A673 (cell line): ENCODE data around the gene SKP2. TPM values are rescaled to one million over a fixed set of nuclear protein-coding genes. Genes with fewer than 3 reads are reported as not detected.
"Not testable (repeated sequence)": the region's sequence is repeated elsewhere in the genome, so short reads cannot be mapped to it uniquely, and the experiment has no call there.

Experiments used
- BruUV-seq: library from RNA; stranded (reverse); fragments of 400-500 nt; replicated peaks from 2 replicates; lab custom pipeline; 2021; lab: Mats Ljungman, UMichigan
- CTCF ChIA-PET: fragments of 300-600 bp; sonication (Branson Sonifier 250); formaldehyde crosslinking; loops from one replicate; lab custom pipeline; 2022; ENCODE audit warnings: antibody characterized with exemption; lab: Charles Lee
- POLR2A ChIA-PET: fragments of 300-600 bp; sonication (Branson Sonifier 250); formaldehyde crosslinking; loops from one replicate; lab custom pipeline; 2022; ENCODE audit warnings: antibody characterized with exemption; ENCODE audit not compliant: low non-redundant PET; lab: Charles Lee
- DNase-seq: peaks from one replicate; pipeline ENCODE4 v3.0.0-alpha.2; 2015; ENCODE audit warnings: low spot score
- H3K27ac ChIP-seq: fragments of 200-600 bp; sonication (generic); 2 replicates; pipeline ENCODE4 v1.5.1; 2016; ENCODE audit warnings: mixed run types, low read depth, mild to moderate bottlenecking, mixed read lengths, antibody characterized with exemption, low read length; ENCODE audit not compliant: poor library complexity, severe bottlenecking
- H3K27me3 ChIP-seq: fragments of 200-600 bp; sonication (generic); replicated peaks from 2 replicates; pipeline ENCODE4 v1.6.1; 2017; ENCODE audit warnings: mixed run types, low read depth, mild to moderate bottlenecking, mixed read lengths, antibody characterized with exemption, low read length; ENCODE audit not compliant: insufficient read depth, poor library complexity
- H3K36me3 ChIP-seq: fragments of 200-600 bp; sonication (generic); 2 replicates; pipeline ENCODE4 v1.6.1; 2016; ENCODE audit warnings: mixed run types, mild to moderate bottlenecking, mixed read lengths, antibody characterized with exemption, low read length; ENCODE audit not compliant: insufficient read depth, poor library complexity, severe bottlenecking
- H3K4me1 ChIP-seq: fragments of 200-600 bp; sonication (generic); 2 replicates; pipeline ENCODE4 v1.6.1; 2017; ENCODE audit warnings: mixed run types, mild to moderate bottlenecking, mixed read lengths, antibody characterized with exemption, low read length; ENCODE audit not compliant: insufficient read depth, poor library complexity, severe bottlenecking
- H3K4me3 ChIP-seq: fragments of 200-600 bp; sonication (generic); 2 replicates; pipeline ENCODE4 v1.5.1; 2016; ENCODE audit warnings: low read depth, mixed run types, mild to moderate bottlenecking, mixed read lengths, low read length; ENCODE audit not compliant: poor library complexity, severe bottlenecking
- H3K9me3 ChIP-seq: fragments of 200-600 bp; sonication (generic); 2 replicates; pipeline ENCODE4 v1.6.1; 2016; ENCODE audit warnings: mixed run types, low read depth, mild to moderate bottlenecking, mixed read lengths, antibody characterized with exemption, low read length; ENCODE audit not compliant: poor library complexity, severe bottlenecking
- EZH2 ChIP-seq: fragments of 200-600 bp; sonication (generic); IDR thresholded peaks from 2 replicates; pipeline ENCODE4 v1.6.1; 2017; ENCODE audit warnings: borderline replicate concordance, low read depth, mild to moderate bottlenecking, mixed read lengths, antibody characterized with exemption, low read length; ENCODE audit not compliant: poor library complexity, severe bottlenecking
- intact Hi-C: fragments of 100-400 bp; cut with micrococcal nuclease; formaldehyde crosslinking; loops from one replicate; pipeline ENCODE4 v1.10.0; 2022; ENCODE audit not compliant: unreplicated experiment
- total RNA-seq: library from RNA; stranded (reverse); gene quantifications from 2 replicates; pipeline ENCODE4 v1.2.3, GENCODE V29; 2021
- TF ChIP-seq, protein P1 (sequence below): fragments of 300-800, 200-600 bp; sonication (generic); conservative IDR thresholded peaks from 2 replicates; pipeline ENCODE4 v1.5.1; 2017; ENCODE audit warnings: low read depth, mild to moderate bottlenecking, antibody characterized with exemption, low read length, moderate library complexity, mixed read lengths

Gene SKP2
- total RNA-seq, 1 experiment from 2014 or later = 133 TPM

DNA sequence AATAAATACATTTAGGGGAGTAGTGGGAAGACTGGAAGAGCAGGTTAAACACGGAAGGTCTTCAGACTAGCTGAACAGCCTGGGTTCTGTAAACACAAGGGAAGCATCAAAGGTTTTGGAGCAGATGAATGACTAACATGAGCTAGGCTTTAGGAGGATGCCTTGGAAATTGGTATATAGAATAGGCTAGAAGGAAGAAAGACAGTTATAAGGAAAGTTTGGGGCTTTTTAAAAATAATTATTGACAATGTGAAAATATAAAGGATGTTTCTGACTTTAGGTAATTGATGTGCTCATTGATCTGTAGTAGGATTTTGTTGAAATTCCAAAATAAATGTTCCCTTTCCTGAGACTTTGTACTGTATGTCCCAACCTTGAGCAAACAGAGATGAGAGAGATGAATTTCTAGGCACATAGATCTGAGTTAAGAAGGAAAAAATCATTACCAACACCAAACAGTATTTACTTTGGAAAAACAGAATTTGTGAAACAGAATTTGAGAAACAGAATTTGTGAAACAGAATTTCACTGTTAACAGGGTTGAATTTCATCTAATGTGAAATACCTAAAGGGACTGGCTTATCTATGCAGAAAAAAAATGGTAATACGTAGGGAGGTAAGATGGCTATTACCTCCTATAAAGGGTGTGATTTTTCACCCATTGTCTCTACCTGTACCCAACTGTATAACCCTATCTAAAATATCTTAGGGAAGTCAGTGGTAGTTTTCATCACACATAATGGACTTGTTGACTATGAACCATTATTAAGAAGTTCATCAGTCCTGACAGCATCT lies 28.8 kb downstream of the SKP2 start:
- H3K36me3 ChIP-seq = peaks cover 83% of the 10 kb centered on the region
- BruUV-seq = no TSS peak

DNA sequence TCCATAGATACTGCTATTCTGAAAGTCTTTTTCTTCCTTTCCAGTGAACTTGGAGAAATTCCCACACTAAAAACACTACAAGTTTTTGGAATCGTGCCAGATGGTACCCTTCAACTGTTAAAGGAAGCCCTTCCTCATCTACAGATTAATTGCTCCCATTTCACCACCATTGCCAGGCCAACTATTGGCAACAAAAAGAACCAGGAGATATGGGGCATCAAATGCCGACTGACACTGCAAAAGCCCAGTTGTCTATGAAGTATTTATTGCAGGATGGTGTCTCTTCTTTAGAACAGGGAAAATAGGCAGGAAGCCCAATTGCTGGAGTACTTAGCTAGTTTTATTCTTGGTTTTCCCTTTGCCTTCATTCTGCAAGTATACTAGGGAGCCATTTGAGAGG lies 29.9 kb downstream of the SKP2 start:
- Histone ChIP-seq H3K4me3 (no peak overlapping the region), H3K27ac (no peak overlapping the region), H3K27me3 (no peaks in the 10 kb centered on the region), H3K9me3 (no peaks in the 10 kb centered on the region), H3K36me3 (peaks cover 74% of the 10 kb centered on the region), H3K4me1 (no peaks in the 10 kb centered on the region)
- no peak for TF ChIP-seq EZH2
- TF ChIP-seq, protein P1, sequence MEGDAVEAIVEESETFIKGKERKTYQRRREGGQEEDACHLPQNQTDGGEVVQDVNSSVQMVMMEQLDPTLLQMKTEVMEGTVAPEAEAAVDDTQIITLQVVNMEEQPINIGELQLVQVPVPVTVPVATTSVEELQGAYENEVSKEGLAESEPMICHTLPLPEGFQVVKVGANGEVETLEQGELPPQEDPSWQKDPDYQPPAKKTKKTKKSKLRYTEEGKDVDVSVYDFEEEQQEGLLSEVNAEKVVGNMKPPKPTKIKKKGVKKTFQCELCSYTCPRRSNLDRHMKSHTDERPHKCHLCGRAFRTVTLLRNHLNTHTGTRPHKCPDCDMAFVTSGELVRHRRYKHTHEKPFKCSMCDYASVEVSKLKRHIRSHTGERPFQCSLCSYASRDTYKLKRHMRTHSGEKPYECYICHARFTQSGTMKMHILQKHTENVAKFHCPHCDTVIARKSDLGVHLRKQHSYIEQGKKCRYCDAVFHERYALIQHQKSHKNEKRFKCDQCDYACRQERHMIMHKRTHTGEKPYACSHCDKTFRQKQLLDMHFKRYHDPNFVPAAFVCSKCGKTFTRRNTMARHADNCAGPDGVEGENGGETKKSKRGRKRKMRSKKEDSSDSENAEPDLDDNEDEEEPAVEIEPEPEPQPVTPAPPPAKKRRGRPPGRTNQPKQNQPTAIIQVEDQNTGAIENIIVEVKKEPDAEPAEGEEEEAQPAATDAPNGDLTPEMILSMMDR = no peak
- BruUV-seq = no TSS peak
- DNase-seq = no peak
- CTCF ChIA-PET = no interaction called here
- intact Hi-C loops = no loop called here
- POLR2A ChIA-PET = no interaction called here

More for the DNA sequence above, 28.8 kb downstream of the SKP2 start:
- Histone ChIP-seq H3K9me3 (no peaks in the 10 kb centered on the region), H3K27me3 (no peaks in the 10 kb centered on the region), H3K4me3 (no peak overlapping the region), H3K4me1 (no peaks in the 10 kb centered on the region), H3K27ac (no peak overlapping the region)
- ChIA-PET POLR2A (no interaction called here), CTCF (no interaction called here)
- intact Hi-C loops = no loop called here
- DNase-seq = no peak
- TF ChIP-seq, protein P1 = no peak
- no peak for TF ChIP-seq EZH2

DNA sequence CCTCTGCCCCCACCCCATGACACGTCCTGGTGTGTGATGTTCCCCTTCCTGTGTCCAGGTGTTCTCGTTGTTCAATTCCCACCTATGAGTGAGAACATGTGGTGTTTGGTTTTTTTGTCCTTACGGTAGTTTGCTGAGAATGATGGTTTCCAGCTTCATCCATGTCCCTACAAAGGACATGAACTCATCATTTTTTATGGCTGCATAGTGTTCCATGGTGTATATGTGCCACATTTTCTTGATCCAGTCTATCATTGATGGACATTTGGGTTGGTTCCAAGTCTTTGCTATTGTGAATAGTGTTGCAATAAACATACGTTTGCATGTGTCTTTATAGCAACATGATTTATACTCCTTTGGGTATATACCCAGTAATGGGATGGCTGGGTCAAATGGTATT lies 32.5 kb downstream of the SKP2 start:
- BruUV-seq = not testable (repeated sequence)

DNA sequence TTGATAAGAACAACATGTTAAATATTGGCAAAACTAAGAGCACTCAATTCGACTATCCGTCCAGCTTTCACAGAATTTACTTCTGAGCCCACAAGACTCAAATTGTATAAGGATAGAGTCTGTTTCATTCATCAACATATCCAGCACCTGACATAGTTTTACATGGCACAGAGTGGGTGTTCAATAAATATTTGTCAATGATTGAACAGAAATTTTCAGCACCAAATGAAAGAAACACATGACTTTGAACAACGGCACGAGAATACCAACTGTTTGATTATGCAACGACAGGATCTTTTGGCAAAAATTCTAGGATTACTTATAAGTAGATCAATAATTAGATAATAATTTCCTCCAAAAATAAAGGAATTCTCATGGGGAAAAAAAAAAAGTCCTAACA lies 41.8 kb downstream of the SKP2 start:
- H3K9me3 ChIP-seq = no peaks in the 10 kb centered on the region
- BruUV-seq = no TSS peak
- H3K4me1 ChIP-seq = no peaks in the 10 kb centered on the region
- TF ChIP-seq, protein P1 = no peak
- no peak for TF ChIP-seq EZH2
- ChIA-PET CTCF (no interaction called here), POLR2A (no interaction called here)
- H3K27me3 ChIP-seq = no peaks in the 10 kb centered on the region
- no peak overlapping the region for H3K4me3 ChIP-seq
- no peak for DNase-seq
- peaks cover 69% of the 10 kb centered on the region for H3K36me3 ChIP-seq
- H3K27ac ChIP-seq = no peak overlapping the region
- intact Hi-C loops = no loop called here

More for the DNA sequence above, 32.5 kb downstream of the SKP2 start:
- POLR2A ChIA-PET, H3K4me1 ChIP-seq, H3K27me3 ChIP-seq, DNase-seq, CTCF ChIA-PET, intact Hi-C loops, H3K4me3 ChIP-seq, H3K9me3 ChIP-seq, H3K27ac ChIP-seq: not testable (repeated sequence)
- peaks cover 47% of the 10 kb centered on the region for H3K36me3 ChIP-seq
